ENCODE results near the gene DNASE2B. TPM values are rescaled to one million over a fixed set of nuclear protein-coding genes. Genes with fewer than 3 reads are reported as not detected.

The DNASE2B gene
- total and polyA plus RNA-seq, 3 donors from 2014 or later, result 0.25 to 1.3 (median 0.31) TPM

DNA sequence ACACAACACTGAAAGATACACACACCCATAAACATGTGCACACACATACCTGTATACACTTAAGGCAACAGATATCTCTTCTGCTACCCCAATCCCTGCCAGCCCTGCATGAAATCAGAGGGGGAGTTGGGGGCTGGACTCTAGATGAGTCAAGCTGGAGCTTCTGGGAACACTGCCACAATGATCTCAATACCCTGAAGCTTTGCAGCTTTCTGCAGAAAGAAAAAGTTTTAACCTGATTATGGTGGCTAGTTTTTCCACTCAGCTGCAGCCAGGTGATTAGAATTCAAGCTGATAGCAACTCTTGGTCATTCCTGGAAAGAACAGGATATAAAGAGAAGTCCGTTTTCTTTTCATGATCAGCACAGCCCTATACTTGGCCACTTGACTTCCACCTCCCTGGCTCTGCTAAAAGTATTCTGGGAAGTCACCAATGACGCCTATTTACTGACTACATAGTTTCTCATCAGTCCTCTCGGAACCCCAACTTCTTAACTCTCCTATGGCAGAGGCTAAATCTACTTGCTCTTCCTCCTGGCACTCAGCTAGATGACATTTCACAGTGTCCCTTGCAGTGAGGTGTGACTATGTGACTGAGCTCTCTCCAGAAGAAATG, 20.7 kb upstream of the DNASE2B start:
- H3K27ac ChIP-seq, result no peak overlapping the region

DNA sequence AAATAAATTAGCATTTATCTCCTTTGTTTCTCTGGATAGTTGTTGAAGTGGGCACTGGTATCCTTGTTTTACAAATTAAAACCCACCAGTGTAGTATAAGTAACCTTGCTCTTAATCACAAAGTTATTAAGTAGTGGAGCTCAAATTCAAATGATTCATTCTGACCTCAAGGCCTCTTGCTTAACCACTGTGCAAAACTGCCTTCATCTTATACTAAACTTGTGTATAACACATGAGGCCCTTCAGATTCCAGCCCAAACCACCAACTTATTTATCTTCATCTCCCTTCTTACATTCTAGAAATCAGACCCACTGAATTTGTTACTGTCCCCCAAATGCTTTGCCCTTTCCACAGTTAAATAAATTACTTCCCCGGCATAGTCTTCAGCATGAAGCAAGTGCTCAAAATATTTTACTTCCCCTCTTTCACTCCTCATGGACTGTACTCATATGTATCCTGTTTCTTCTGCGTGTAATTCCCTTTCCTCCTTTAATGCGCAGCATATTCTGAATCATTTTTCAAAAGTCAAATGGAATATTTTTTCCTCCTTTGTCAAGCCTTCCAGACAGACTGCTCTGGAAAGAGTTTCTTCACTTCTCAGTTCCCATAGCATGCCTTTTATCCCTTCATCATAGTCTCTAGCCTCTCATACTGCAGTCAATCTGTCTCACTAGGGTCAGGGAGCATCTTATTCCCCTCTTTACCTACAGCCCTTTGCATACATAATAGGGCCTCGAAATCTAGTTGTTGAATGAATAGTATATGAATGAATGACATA, 19.0 kb upstream of the DNASE2B start:
- intact Hi-C loops (cut with DNase I; ENCODE audit: low total_unique reads), result no loop called here
- Histone ChIP-seq H3K36me3 (ENCODE audit: low read depth, missing control alignments) (no peaks in the 10 kb centered on the region), H3K9me3 (no peaks in the 10 kb centered on the region), H3K27ac (no peak overlapping the region), H3K27me3 (no peaks in the 10 kb centered on the region), H3K4me3 (no peak overlapping the region), H3K4me1 (peaks cover 8% of the 10 kb centered on the region)
- TF ChIP-seq POLR2A (IDR thresholded peaks at IDR 0.05), result no peak
- TF ChIP-seq, protein P1, sequence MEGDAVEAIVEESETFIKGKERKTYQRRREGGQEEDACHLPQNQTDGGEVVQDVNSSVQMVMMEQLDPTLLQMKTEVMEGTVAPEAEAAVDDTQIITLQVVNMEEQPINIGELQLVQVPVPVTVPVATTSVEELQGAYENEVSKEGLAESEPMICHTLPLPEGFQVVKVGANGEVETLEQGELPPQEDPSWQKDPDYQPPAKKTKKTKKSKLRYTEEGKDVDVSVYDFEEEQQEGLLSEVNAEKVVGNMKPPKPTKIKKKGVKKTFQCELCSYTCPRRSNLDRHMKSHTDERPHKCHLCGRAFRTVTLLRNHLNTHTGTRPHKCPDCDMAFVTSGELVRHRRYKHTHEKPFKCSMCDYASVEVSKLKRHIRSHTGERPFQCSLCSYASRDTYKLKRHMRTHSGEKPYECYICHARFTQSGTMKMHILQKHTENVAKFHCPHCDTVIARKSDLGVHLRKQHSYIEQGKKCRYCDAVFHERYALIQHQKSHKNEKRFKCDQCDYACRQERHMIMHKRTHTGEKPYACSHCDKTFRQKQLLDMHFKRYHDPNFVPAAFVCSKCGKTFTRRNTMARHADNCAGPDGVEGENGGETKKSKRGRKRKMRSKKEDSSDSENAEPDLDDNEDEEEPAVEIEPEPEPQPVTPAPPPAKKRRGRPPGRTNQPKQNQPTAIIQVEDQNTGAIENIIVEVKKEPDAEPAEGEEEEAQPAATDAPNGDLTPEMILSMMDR (IDR thresholded peaks at IDR 0.05), result no peak
- 88 to 93% methylated on average over 4 of the region's 4 CpGs for WGBS, 2 donors
- DNase-seq, result no peak

More for the DNA sequence above, 20.7 kb upstream of the DNASE2B start:
- Histone ChIP-seq H3K4me1 (peaks cover 8% of the 10 kb centered on the region), H3K9me3 (no peaks in the 10 kb centered on the region), H3K4me3 (no peak overlapping the region), H3K27me3 (no peaks in the 10 kb centered on the region), H3K36me3 (ENCODE audit: low read depth, missing control alignments) (no peaks in the 10 kb centered on the region)
- TF ChIP-seq, protein P1 (IDR thresholded peaks at IDR 0.05), result no peak
- no peak for TF ChIP-seq POLR2A (IDR thresholded peaks at IDR 0.05)
- no peak for DNase-seq
- intact Hi-C loops (cut with DNase I; ENCODE audit: low total_unique reads), result no loop called here
- 43 to 49% methylated on average over 3 of the region's 3 CpGs for WGBS, 2 donors

DNA sequence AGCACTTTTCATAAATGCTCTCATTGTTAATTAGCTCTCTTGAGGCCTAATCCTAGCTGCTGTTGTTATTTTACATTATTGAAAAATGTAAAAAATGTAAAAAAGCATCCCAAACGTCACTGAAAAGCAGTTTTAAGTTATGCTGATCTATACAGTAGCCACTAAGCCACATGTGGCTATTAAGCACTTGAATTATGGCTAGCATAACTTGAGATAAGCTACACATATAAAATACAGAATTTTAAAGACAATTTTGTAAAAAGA, 18.4 kb upstream of the DNASE2B start:
- intact Hi-C loops (cut with DNase I; ENCODE audit: low total_unique reads), result no loop called here
- Histone ChIP-seq H3K4me3 (no peak overlapping the region), H3K27ac (no peak overlapping the region), H3K36me3 (ENCODE audit: low read depth, missing control alignments) (no peaks in the 10 kb centered on the region), H3K4me1 (peaks cover 5% of the 10 kb centered on the region), H3K9me3 (no peaks in the 10 kb centered on the region), H3K27me3 (no peaks in the 10 kb centered on the region)
- TF ChIP-seq, protein P1 (IDR thresholded peaks at IDR 0.05), result no peak
- TF ChIP-seq POLR2A (IDR thresholded peaks at IDR 0.05), result no peak
- DNase-seq, result no peak
- 78 to 81% methylated on average over 1 of the region's 1 CpG for WGBS, 2 donors

DNA sequence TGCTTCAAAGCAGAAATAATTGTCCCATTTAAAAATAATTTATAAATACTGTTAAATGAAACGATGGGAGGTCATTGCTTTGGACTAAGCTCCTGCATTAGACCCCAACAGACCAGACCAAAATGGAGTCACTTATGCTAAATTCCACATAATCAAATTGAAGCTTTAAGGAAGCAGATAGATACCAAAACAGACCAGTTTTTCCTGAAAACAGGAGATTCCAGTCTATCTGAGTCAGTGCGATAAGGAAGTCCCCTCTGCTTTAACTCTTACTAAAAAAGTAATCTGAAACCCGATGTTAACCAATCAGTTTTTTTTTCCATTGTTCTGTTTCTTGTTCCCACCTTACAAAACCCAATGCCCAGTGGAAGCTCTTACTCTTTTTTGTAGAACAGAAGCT, 16.2 kb upstream of the DNASE2B start:
- DNase-seq, result no peak
- intact Hi-C loops (cut with DNase I; ENCODE audit: low total_unique reads), result no loop called here
- WGBS, 2 donors, result 81 to 87% methylated on average over 3 of the region's 3 CpGs
- no peak overlapping the region for H3K4me3 ChIP-seq
- no peaks in the 10 kb centered on the region for H3K9me3 ChIP-seq
- no peak overlapping the region for H3K27ac ChIP-seq
- no peaks in the 10 kb centered on the region for H3K36me3 ChIP-seq (ENCODE audit: low read depth, missing control alignments)
- no peaks in the 10 kb centered on the region for H3K4me1 ChIP-seq
- H3K27me3 ChIP-seq, result no peaks in the 10 kb centered on the region
- TF ChIP-seq, protein P1 (IDR thresholded peaks at IDR 0.05), result no peak
- TF ChIP-seq POLR2A (IDR thresholded peaks at IDR 0.05), result no peak

DNA sequence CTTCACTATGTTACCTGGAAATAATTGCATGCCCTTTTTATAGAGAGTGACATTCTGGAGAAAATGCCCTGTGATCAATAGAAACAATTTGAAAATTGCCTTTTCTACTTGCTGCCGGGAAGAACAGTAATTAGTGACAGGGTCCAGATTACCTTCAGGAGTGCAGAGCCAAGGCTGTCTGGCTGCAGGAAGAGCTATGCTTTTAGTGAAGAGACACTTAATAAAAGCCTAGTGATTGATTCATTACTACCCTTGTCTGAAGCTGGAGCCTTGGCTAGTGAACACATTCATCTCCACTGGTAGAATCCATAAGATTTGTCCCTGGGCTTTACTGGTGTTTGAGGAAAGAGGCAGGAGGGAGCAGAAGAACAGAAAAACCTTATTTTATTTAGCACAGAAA, 12.9 kb upstream of the DNASE2B start:
- intact Hi-C loops (cut with DNase I; ENCODE audit: low total_unique reads), result no loop called here
- H3K27ac ChIP-seq, result no peak overlapping the region
- H3K27me3 ChIP-seq, result no peaks in the 10 kb centered on the region
- whole genome bisulfite sequencing, 2 donors, result 79 to 100% methylated on average over 1 of the region's 1 CpG
- no peak for DNase-seq
- H3K36me3 ChIP-seq (ENCODE audit: low read depth, missing control alignments), result no peaks in the 10 kb centered on the region
- H3K4me3 ChIP-seq, result no peak overlapping the region
- no peaks in the 10 kb centered on the region for H3K9me3 ChIP-seq
- H3K4me1 ChIP-seq, result no peaks in the 10 kb centered on the region
- TF ChIP-seq POLR2A (IDR thresholded peaks at IDR 0.05), result no peak
- TF ChIP-seq, protein P1 (IDR thresholded peaks at IDR 0.05), result no peak
